ENCODE data around the gene ZFP36L1.

Gene ZFP36L1

GRCh38 chr14:68785534-68786490 lies 7.1 kb downstream of the ZFP36L1 start:
- DNase-seq = no peak
- no peak overlapping the region for H3K4me3 ChIP-seq (ENCODE audit: low read depth, low read length)
- peaks cover 34% of the 10 kb centered on the region for H3K36me3 ChIP-seq (replicated peaks)
- TF ChIP-seq, protein P1, sequence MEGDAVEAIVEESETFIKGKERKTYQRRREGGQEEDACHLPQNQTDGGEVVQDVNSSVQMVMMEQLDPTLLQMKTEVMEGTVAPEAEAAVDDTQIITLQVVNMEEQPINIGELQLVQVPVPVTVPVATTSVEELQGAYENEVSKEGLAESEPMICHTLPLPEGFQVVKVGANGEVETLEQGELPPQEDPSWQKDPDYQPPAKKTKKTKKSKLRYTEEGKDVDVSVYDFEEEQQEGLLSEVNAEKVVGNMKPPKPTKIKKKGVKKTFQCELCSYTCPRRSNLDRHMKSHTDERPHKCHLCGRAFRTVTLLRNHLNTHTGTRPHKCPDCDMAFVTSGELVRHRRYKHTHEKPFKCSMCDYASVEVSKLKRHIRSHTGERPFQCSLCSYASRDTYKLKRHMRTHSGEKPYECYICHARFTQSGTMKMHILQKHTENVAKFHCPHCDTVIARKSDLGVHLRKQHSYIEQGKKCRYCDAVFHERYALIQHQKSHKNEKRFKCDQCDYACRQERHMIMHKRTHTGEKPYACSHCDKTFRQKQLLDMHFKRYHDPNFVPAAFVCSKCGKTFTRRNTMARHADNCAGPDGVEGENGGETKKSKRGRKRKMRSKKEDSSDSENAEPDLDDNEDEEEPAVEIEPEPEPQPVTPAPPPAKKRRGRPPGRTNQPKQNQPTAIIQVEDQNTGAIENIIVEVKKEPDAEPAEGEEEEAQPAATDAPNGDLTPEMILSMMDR (IDR thresholded peaks at IDR 0.05; ENCODE audit: low read depth, low read length, missing control alignments) = no peak
- no peak overlapping the region for H3K27ac ChIP-seq
- in situ Hi-C loops (cut with HindIII; ENCODE audit: low pct_ligation_motif_present, low sequenced_read_pairs) = no loop called here
- no peaks in the 10 kb centered on the region for H3K27me3 ChIP-seq (replicated peaks)

- Histone ChIP-seq H3K4me3 (ENCODE audit: low read depth, low read length) (no peak overlapping the region), H3K36me3 (replicated peaks) (peaks cover 30% of the 10 kb centered on the region), H3K27me3 (replicated peaks) (no peaks in the 10 kb centered on the region), H3K27ac (no peak overlapping the region)
- DNase-seq = no peak
- in situ Hi-C loops (cut with HindIII; ENCODE audit: low pct_ligation_motif_present, low sequenced_read_pairs) = no loop called here
- TF ChIP-seq, protein P1 (IDR thresholded peaks at IDR 0.05; ENCODE audit: low read depth, low read length, missing control alignments) = no peak
Observed at GRCh38 chr14:68784978-68785533, 7.8 kb downstream of the ZFP36L1 start.

GRCh38 chr14:68784226-68784910 lies 8.5 kb downstream of the ZFP36L1 start:
- H3K4me3 ChIP-seq (ENCODE audit: low read depth, low read length) = no peak overlapping the region
- TF ChIP-seq, protein P1 (IDR thresholded peaks at IDR 0.05; ENCODE audit: low read depth, low read length, missing control alignments) = no peak
- in situ Hi-C loops (cut with HindIII; ENCODE audit: low pct_ligation_motif_present, low sequenced_read_pairs) = no loop called here
- no peak overlapping the region for H3K27ac ChIP-seq
- peaks cover 23% of the 10 kb centered on the region for H3K36me3 ChIP-seq (replicated peaks)
- H3K27me3 ChIP-seq (replicated peaks) = no peaks in the 10 kb centered on the region
- DNase-seq = no peak

DNA sequence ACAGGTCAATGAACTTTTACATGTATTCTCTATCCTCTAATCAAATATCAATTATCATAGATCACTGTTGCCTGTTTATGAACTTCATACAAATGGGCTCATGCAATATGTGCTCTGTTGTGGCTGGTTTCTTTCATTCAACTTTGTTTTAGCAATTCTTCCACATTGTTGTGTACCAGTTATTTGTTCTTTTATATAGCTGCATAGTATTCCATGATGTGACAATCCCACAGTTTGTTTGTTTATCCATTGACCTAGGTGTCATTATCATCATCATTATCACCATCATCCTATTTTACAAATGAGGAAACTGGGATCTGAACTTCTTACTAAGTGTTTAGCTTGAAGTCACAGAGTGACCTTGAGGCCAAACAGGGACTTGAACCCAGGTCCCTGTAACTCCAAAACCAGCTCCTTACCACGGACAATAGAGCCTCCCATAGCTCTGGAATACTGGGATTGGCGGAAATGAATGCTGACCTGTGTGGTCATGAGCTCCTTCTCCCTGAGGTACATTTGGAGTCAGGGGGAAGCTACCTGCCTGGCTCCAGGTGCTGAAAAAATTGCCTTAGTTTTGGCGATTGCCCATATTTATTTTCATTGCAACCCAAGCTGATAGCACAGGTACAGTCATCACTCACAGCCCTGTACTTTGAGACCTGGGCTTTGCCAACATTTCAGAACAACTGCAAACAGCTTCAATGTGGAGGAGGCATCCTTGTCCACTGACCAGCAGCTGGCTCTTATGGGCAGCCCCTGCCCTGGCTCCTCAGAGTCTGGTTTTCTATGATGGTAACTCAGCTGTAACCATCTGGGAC lies 9.2 kb downstream of the ZFP36L1 start:
- Histone ChIP-seq H3K4me3 (ENCODE audit: low read depth, low read length) (no peak overlapping the region), H3K27me3 (replicated peaks) (no peaks in the 10 kb centered on the region), H3K27ac (no peak overlapping the region), H3K36me3 (replicated peaks) (peaks cover 18% of the 10 kb centered on the region)
- in situ Hi-C loops (cut with HindIII; ENCODE audit: low pct_ligation_motif_present, low sequenced_read_pairs) = no loop called here
- DNase-seq = no peak
- TF ChIP-seq, protein P1 (IDR thresholded peaks at IDR 0.05; ENCODE audit: low read depth, low read length, missing control alignments) = no peak

Measured in brain microvascular endothelial cell (primary cell).